Fibroblast of pulmonary artery (primary cell): ENCODE data around the gene KCNH2.
"Not testable (repeated sequence)": the region's sequence is repeated elsewhere in the genome, so short reads cannot be mapped to it uniquely, and the experiment has no call there.

Source experiments
- DNase-seq: peaks from one replicate; pipeline ENCODE4 v3.0.0-alpha.2; 2010; ENCODE audit warnings: low read depth
- H3K4me3 ChIP-seq: replicated peaks from 2 replicates; pipeline ENCODE4 v1.5.1; 2011; ENCODE audit warnings: low read depth, mild to moderate bottlenecking, control low read depth, low read length, moderate library complexity
- CTCF ChIP-seq: IDR thresholded peaks from 2 replicates; pipeline ENCODE4 v1.5.1; 2011; ENCODE audit warnings: mild to moderate bottlenecking, control low read depth, low read length, inconsistent platforms; ENCODE audit errors: missing control alignments

The KCNH2 gene

GRCh38 chr7:151015967-151016366, 37.8 kb upstream of the KCNH2 start:
- no peak for TF ChIP-seq CTCF
- no peak overlapping the region for H3K4me3 ChIP-seq
- no peak for DNase-seq

GRCh38 chr7:151014950-151015349, 36.8 kb upstream of the KCNH2 start:
- H3K4me3 ChIP-seq, result no peak overlapping the region
- no peak for TF ChIP-seq CTCF
- DNase-seq, result no peak

- peak overlapping the region; percentile 24 for H3K4me3 ChIP-seq
- no peak for TF ChIP-seq CTCF
- peak; percentile 56 for DNase-seq
Measured at GRCh38 chr7:151013733-151014497, 35.8 kb upstream of the KCNH2 start.

- no peak for TF ChIP-seq CTCF
- no peak for DNase-seq
- no peak overlapping the region for H3K4me3 ChIP-seq
Measured at GRCh38 chr7:151013356-151013732, 35.2 kb upstream of the KCNH2 start.

- peak; percentile 70 for TF ChIP-seq CTCF
- DNase-seq, result peak; percentile 49
- no peak overlapping the region for H3K4me3 ChIP-seq
Measured at GRCh38 chr7:151012911-151013347, 34.8 kb upstream of the KCNH2 start.

GRCh38 chr7:151012031-151012692, 34.0 kb upstream of the KCNH2 start:
- TF ChIP-seq CTCF, result no peak
- H3K4me3 ChIP-seq, result no peak overlapping the region
- DNase-seq, result no peak

DNA sequence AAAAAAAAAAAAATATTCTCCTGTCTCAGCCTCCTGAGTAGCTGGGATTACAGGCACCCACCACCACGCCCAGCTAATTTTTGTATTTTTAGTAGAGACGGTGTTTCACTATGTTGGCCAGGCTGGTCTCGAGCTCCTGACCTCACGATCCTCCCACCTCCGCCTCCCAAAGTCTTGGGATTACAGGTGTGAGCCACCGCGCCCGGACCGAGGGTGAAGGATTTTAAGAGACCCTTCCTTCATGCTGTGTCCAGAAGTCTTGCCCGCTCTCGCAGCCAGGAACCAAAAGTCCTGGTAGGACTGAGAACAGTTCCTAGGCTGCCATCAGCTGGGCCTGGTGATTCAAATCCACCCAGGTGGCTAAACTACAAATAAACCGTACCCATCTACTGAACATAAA, 33.5 kb upstream of the KCNH2 start:
- DNase-seq, H3K4me3 ChIP-seq: not testable (repeated sequence)
